ENCODE results near the gene PGAM5.
"Not testable (repeated sequence)": the region's sequence is repeated elsewhere in the genome, so short reads cannot be mapped to it uniquely, and the experiment has no call there.

Gene PGAM5

DNA sequence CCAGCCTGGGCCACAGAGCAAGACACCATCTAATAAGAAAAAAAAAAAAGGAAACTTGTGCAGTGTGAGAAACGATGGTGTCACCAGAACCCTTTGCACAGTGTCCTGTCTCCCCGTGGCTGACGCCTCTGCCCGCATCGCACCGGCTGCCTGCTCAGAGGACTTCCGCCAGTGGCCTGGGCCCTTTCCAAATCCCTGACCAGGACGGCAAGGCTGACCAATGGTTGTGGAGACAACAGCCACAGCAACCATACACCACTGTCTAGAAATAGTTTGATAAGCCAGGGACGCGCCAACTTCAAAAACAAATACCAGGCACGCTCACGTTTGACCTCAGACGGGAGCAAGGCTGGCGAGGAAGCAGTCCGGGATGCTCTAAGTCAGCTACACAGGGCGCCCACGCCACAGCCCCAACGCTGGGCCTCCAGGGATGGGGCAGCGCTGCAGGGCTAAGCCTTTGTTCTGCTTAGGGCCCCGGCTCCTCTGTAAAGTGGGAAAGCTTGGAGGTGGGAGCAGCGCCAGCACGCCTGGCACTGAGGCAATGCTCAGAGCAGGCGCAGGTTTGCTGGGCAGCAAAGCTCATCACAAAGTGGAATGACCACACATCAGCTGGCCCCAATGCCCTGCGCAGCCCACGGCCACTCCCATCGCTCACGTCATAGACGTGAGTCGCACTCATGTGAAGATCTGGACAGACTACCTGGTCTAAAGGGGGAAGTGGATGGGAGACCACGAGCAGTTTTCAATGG is 12.5 kb downstream of the PGAM5 start:
- DNase-seq: no peak

DNA sequence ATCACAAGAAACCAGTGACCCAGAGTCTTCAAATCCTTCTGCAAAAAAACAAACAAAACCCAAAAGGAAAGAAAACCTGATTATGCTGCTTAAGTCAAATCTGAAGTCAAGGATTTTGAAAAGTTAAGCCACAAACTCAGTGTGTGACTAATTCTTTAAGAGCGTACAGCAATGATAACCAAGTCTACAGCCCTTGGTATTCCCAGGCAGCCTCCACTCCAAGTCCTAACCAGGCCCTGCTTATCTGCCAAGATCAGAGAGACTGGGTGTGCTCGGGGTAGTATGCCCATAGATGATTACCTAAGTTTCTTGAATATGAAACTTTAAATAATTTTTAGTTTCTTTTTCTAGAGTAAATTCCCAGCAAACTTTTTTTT is 13.1 kb downstream of the PGAM5 start:
- DNase-seq: no peak

DNA sequence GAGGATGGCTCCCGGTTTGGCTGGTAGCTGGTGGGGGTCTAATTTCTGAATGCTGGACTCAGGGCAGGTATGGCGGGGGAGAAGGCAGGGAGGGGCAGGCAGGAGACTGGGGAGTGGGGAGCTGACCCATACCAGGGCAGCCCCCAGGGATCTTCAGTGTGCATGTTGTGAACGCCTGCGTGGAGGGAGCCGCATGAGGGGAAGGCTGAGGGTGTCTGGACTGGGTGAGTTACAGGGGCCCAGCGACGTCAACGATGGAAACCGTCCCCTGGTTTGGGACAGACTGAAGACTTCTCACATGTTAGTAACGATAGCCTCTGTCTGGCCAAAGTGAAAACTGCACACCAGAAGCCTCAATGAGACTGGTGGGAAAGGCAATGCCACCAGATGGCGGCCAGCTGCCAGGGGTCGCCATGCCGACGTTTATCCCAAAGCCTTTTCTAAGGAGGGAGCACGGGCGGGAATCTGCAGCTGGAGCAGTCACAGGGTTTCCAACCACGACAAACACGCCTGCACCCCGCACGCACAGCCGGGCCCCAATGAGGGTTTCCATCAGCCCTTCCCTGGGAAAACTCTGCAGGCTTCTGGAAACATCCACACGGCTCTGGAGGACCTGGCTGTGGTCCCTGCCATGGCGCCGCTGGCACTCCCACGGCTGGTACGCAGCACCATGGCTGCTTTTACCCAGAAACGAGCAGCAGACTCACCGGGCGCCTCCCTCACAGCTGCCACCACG is 14.0 kb downstream of the PGAM5 start:
- DNase-seq: no peak

DNA sequence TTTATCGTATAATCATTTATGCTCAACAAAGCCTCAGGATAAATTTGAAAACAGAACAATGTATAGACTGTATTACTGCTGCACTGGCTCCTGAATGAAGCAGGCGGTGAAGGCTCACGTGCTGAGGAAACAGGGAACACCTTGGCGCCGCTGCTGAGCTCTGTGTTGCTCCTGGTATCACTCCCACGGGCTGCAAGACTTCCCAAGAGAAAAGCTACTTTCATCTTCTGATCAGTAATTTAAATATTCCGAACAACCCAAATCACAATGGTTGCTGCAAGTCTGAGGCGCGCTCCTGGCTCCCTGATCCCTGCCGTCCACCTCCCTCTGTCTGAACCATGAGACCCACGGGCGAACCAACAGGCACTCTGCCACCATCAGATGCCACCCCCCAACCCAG is 15.7 kb downstream of the PGAM5 start:
- DNase-seq: no peak

DNA sequence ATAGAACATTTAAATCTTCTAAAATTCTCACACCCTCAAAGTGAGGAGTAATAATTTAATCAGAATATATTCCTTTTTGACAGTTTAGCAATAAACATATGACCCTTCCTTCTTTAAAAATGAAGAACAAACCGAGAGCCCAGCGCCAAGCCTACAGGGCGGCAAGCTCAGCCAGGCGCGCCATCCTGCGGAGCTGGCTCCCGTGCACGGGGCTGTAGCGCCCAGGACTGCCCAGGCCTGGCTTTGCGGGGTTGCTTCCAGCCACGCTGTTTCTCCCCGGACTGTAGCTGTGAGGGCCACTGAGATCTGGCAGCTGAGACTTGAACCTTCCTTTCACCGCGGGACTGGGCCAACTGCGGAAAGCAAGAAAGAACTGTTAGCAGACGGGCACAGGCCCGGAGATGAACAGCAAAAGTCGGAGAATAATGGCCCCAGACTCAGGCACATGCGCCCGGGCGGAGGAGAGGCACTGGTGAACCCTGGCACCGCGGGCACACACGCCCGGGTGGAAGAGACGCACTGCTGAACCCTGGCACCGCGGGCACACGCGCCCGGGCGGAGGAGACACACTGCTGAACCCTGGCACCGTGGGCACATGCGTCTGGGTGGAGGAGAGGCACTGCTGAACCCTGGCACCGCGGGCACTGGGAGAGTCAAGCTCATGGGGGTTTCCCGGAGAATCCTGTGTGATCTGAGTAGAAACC is 16.6 kb downstream of the PGAM5 start:
- no peak for DNase-seq

DNA sequence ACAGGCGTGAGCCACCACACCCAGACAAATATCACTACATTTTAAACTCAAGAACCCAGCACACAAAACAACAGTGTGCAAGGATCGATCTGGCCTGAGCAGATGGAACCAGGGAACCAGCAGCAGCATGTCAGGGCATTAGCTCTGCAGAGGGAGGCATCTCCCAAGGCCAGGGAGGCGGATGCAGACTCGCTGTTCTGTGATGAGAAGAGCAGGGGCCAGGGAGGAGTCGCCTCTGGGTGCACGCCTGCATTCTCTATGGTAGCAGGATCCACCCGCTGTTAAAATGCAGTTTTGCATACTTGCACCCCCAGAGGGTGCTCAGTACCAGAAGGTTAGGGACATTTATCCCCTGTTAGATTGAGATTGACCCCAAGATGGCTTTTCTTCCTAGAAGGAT is 17.9 kb downstream of the PGAM5 start:
- DNase-seq: no peak

DNA sequence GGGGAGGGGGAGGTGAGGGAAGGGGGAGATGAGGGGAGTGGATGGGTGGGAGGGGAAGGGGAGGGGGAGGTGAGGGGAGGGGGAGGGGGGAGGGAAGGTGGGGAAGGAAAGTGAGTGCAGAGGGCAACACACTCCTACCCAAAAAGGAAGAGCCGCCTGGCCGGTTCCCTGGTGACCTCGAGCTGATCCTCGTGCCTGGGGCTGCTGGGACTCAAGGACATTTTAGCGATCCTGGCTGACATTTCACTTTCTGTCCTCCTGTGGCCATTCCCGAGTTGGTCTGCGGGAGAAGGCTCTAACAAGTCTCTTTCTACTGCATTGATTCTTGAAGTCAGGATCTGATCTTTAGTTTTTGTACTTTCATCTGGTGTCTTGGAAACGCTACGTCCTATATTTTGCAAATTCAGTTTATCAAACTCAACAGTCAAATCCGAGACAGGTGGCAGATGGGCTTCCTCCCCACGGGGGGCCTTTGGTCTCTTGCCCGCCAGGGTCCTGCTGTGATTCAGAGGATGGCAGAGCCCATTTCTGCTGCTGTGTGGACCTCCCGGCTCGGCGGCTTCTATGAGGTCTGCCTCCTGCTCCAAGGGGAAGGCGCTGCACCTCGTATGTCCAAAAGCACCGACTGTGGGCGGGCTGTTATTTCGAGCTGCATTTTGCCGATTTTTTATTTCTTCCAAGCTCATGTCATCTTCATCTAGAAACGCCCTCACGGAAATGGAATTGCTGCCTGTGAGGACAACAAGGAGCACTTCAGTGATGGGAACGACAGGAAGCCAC is 19.1 kb downstream of the PGAM5 start:
- DNase-seq: no peak

DNA sequence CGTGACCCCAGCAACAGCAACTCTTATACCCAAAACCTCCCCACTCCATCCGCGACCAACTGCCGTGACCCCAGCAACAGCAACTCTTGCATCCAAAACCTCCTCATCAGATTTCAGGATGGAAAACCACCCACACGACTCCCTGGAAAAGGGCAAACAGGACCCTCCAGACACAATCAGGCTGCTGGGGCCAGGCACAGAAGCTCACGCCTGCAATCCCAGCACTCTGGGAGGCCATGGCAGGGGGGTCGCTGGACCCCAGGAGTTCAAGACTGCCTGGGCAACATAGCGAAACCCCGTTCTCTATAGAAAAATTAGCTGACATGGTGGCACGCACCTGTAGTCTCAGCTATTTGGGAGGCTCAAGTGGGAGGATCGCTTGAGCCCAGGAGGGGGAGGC is 19.7 kb downstream of the PGAM5 start:
- no peak for DNase-seq

DNA sequence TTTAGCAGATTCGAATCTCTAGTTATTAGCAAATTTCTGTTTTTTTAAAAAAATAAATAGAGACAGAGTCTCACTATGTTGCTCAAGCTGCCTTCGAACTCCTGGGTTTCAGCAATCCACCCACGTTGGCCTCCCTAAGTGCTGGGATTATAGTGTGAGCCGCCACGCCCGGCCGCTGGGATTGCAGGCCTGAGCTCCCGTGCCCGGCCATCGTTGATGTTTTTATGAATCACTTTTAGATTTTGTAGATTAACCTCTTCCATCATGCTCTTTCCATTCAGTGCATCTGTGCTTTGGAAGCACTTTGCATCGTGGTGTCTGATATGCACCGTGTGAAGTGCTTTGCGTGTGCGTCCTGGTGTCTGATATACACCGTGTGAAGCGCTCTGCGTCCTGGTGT is 20.9 kb downstream of the PGAM5 start:
- DNase-seq: no peak

DNA sequence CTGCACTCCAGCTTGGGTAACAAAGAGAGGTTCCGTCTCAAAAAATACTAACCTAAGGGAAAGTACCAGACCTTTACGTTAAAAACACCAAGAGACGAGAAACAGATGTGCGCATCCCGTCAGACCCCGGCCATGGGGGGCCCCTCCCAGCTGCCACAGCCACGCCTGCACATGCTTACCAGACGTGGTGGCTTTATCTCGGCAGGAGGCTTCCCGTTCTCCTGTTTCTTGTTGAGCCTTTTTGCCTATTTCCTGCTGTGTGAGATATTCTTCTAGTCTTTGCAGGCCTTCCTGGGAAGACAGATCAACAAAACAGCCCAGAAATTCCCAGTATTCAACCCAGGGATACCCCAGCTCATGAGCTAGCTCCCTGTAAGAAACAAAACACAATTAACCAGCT is 23.6 kb downstream of the PGAM5 start:
- DNase-seq: no peak

DNA sequence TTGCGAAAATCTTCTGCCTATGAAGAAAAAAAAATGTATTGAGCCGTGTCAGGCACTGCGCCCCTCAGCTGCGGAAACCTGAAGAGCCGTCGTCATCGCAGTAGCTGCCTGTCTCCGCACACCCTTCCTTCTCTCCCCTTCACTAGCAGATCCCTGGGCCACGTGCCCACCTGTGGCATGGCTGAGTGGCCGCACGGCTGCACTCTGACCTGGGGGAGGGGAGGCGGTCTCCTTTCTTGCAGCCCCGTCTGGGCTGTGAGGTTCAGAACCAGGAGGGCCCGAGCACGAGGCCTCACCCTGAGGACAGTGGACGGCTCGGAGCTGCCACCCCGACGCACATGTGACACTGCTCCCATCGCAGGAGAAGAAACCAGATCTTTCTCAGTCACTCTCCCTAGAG is 24.9 kb downstream of the PGAM5 start:
- no peak for DNase-seq

DNA sequence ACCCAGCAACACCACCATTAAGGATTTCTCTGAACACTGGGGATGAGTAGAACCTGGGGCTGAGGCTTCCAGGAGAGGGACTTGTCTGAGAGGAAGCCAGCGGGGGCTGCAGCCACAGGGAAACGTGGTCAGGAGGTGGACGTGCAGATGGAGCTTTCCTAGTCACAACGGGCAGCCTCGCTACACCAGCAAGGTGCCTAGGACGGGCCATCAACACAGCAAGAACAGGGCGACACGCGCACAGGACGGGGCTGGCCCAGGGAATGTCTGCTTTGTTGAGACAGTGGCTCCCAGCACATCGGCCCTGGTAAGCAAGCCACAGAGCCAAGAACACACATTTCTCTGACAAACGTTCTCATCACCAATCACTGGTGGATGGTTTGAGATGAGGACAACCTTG is 25.7 kb downstream of the PGAM5 start:
- no peak for DNase-seq

DNA sequence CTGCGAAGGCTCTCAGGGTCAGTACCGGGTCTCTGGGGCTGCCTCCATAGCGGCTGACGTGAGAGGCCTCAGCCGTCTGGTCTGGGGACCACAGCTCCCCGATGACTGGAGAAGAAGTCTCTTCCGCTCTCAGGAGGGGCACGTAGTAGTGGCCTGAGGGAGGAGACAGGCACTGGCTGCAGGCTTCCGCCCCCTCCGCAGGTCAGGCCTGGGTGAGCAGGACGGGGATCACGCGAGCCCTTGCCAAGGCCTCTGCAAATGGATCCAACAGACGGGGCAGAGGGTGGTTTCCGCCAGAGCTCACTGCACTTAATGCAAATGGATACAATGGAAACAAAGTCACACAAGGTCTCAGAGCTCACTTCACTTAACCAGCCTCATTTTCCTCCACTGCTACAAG is 26.3 kb downstream of the PGAM5 start:
- DNase-seq: no peak

DNA sequence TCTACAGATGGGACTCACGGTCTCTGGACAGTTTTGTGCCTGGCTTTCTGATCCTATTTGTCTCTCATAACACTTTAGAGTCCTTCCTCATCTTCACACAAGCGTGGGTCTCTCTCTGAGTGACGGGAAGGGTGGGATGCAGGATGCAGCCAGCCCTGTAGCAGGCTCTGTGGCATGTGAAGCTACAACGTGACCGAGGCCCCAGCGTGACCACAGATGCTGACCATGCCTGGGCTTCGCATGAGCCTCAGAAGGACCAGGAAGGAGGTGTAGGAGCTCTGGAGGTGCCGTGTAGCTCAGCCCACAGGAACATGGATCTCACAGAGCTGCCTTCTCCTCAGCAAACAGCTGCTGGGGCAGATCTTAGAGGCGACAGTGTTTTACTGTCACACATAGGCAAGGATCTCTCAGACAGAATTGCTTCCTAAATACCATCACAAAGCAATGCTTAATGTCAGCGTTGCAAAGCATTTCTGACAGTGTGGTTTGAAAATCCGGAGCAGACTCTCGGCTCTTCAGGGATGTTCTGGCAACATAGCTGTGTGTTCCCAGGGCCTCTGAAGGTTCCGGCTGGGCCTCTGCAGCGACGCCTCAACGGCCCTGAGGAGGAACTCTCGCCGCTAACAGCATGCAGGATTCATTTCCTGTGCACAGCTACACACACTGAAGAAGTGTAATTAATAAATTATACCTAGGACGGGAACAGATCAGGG is 29.1 kb downstream of the PGAM5 start:
- DNase-seq: no peak

DNA sequence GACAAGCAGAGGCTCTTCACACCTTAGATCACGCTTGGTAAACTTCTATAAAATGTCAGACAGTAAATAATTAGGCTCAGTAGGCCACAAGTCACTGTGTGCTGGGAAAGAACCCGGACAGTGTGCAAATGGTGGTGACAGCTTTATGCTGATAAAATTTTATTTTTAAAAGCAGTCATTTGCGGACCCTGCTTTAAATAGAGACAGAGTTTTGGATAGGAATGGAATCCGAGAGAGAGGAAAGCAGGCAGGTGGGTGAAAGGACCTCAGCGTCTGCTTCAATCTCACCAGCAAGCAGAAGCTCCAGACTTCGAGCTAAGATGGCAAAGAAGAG is 29.6 kb downstream of the PGAM5 start:
- DNase-seq: no peak

DNA sequence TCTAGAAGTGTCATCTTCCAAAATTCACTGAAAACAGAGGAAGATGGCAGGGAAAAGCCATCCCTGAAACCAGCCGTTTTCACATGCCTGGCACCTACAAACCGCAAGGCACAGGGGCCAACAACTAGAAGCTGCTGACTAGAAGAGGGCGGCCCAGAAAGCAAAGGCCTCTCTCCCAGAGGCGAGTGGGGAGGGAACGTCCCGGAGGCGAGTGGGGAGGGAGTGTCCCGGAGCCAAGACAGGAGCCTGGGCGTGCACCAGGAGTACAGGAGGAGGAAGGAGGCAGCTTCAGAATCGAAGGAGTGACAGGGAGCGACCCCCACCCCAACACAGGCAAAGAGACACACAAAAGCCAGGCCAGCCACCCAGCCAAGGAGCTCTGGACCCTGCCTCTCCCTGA is 30.0 kb downstream of the PGAM5 start:
- no peak for DNase-seq

DNA sequence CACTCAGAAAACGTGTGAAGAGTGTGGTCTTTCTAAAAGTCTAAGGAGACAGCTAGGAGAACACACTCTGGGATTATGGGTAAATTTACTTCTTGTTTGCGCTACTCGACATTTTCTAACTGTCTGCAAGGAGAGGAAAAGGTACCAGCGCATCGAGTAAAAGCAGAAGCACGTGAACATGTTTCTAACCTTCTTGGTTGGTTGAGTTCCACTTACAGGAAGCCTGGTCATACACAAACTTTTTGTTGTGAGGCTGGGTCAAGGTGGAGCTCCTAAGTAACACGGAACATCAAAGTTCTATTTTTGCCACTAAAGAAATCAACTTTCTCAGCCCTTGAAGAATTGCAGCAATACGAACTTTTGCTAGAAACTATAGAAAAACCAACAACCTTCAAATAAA is 31.0 kb downstream of the PGAM5 start:
- DNase-seq: no peak

DNA sequence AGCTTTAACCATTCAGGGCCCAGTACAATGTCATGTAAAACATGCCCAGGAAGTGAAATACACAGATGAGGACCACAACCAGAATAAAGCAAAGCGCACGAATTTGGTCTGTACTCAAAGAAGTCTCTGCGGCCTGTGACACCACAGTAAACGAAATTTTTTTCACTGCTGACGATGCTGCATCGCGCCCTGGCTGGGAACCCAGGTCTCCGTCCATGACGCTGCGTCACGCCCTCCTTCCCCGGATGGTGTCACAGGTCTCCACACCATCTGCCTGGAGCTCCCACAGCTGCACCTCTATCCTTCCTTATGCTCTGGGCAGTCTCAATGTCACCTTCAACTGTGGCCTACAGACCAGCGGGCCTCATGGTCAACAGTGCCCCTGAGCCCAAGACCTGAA is 33.2 kb downstream of the PGAM5 start:
- DNase-seq: no peak

DNA sequence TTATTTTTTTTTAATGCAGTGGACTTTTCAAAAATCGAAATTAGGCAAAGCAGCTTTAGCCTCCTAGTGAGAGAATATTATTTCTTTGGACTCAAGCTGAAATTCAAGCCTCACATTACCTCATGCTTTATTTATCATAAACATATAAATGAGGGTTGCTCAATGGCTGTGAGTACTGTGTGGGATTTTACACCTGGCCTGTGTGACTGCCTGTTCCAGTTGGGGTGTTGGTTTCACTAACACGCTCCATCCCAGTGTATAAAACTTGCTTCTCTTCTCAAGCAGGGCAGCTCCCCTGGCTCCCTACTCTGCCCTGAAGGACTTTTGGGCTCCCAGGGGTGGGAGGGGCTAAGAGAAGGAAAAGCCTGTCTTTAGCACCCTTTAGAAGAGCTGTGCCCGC is 36.0 kb downstream of the PGAM5 start:
- DNase-seq: no peak

DNA sequence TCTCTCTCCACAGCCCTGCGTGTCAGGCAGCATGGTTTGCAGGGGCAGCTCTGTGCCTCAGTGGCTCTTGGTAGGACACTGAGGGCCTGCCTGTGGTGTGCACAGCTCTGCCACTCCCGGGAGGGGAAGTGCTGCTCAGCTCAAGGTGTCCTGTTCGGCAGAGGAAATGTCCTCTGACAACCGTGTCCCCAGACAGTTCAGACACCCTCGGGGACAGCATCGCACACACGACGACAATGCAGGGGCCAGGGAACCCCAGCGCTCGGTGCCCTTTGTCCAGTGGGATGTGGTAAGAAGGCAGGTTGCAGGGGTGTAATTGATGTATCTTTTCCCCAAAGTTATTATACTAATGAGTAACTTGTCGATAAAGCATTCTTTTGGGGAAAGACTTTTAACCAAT is 36.8 kb downstream of the PGAM5 start:
- DNase-seq: no peak

DNA sequence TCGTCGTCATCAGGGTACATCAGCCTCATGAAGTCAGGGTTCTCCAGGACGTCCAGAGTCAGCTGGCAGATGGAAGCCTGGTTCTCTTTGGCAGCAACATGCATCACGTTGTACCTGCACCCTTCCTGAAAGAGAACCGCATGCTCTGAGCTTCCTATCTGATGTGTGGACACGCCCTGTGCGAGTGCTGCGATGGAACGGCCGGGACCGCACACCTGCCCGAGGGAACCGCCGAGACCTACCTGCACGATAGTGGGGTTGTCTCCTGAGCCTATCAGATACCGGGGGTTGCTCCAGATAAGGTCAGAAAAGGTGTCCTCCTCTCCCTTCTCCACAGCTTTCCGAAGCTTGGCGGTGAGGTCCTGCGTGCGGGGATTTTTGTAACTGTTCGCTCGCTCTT is 37.3 kb downstream of the PGAM5 start:
- DNase-seq: no peak

DNA sequence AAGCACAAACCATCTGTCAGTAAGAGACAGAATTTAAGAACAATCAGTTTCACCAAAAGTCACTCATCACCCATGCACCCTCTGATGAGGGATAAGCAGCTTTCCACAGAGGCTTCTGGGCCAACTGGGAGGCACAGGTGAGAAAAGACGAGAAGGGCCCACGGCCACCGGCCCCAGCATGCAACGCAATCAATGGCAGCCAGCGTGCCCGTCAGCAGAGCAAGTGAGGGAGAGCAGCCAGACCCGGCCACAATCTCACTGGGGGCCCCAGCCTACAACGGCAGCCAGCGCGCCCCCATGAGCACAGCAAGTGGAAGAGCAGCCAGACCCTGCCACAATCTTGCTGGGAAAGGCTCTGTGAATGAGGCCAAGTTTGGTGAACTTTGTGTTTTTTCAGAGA is 37.7 kb downstream of the PGAM5 start:
- DNase-seq: no peak

DNA sequence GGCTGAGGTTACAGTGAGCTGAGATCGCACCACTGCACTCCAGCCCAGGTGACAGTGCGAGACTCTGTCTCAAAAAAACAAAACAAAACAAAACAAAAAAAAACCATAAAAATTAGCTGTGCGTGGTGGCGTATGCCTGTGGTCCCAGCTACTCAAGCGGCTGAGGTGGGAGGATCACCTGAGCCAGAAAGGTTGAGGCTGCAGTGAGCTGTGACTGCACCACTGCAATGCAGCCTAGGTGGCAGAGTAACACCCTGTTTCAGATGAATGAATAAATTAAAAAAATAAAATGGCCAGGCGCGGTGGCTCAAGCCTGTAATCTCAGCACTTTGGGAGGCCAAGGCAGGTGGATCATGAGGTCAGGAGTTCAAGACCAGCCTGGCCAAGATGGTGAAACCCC is 43.0 kb downstream of the PGAM5 start:
- DNase-seq: not testable (repeated sequence)
